Stomach (tissue), 4 donors: ENCODE results near the gene PRKCG.

Experiments used
- EP300 ChIP-seq: sonication (generic); formaldehyde crosslinking; IDR thresholded peaks from one replicate; pipeline ENCODE4 v1.6.1; 2017; ENCODE audit warnings: antibody characterized with exemption
- POLR2A ChIP-seq, 4 donors: fragments of 450-650 bp; IDR thresholded peaks; one replicate each; pipeline ENCODE4 v1.6.1; 2016; ENCODE audit warnings: antibody characterized with exemption in 4 of 4, control low read depth in 2 of 4, mild to moderate bottlenecking in 1 of 4, moderate library complexity in 1 of 4
- POLR2AphosphoS5 ChIP-seq, 3 donors: sonication (generic); formaldehyde crosslinking; IDR thresholded peaks; one replicate each; pipeline ENCODE4 v1.6.1; 2016; ENCODE audit warnings: antibody characterized with exemption in 3 of 3
- TF ChIP-seq, protein P1 (sequence below), 7 experiments: fragments of 450-650 bp in 4 of 7; fragments of 200-600 bp in 3 of 7; sonication (generic) in 3 of 7; IDR thresholded peaks; one replicate each; pipeline ENCODE4 v1.5.1; 2016 to 2019; ENCODE audit warnings: antibody characterized with exemption in 7 of 7, control low read depth in 2 of 7, mild to moderate bottlenecking in 1 of 7

DNA sequence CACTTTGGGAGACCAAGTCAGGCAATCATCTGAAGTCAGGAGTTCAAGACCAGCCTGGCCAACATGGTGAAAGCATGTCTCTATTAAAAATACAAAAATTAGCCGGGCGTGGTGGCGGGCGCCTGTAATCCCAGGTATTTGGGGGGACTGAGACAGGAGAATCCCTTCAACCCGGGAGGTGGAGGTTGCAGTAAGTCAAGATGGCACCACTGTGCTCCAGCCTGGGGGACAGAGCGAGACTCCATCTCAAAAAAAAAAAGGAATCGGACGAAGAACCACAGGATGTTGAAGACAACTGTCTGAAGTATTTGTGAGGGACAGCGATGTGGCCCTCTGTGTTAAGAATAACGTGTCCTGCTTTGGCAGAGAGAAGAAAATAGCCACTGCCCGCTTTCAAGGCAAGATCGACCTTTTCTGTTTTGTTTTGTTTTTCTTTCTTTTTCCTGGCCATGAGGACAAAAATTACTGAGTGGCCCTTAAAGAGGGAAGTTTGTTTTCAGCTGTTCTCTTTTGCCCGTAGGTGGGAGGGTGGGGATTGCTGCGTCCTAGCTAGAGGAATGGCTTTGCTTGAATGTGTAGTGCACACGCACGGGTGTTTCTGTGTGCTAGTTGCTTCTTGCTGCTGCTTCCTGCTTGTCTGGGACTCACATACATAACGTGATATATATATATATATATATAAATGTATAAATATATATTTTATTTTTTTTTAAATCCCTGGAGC, 6.2 kb upstream of the PRKCG start:
- TF ChIP-seq, protein P1, sequence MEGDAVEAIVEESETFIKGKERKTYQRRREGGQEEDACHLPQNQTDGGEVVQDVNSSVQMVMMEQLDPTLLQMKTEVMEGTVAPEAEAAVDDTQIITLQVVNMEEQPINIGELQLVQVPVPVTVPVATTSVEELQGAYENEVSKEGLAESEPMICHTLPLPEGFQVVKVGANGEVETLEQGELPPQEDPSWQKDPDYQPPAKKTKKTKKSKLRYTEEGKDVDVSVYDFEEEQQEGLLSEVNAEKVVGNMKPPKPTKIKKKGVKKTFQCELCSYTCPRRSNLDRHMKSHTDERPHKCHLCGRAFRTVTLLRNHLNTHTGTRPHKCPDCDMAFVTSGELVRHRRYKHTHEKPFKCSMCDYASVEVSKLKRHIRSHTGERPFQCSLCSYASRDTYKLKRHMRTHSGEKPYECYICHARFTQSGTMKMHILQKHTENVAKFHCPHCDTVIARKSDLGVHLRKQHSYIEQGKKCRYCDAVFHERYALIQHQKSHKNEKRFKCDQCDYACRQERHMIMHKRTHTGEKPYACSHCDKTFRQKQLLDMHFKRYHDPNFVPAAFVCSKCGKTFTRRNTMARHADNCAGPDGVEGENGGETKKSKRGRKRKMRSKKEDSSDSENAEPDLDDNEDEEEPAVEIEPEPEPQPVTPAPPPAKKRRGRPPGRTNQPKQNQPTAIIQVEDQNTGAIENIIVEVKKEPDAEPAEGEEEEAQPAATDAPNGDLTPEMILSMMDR (IDR thresholded peaks at IDR 0.05): no peak
- TF ChIP-seq EP300 (no peak), POLR2A (IDR thresholded peaks at IDR 0.05) (no peak), POLR2AphosphoS5 (IDR thresholded peaks at IDR 0.05) (no peak)
